ENCODE results near the gene UQCRQ.
A peak's percentile ranks its signal among the peaks of the same experiment; 100 is the strongest.

UQCRQ gene

DNA sequence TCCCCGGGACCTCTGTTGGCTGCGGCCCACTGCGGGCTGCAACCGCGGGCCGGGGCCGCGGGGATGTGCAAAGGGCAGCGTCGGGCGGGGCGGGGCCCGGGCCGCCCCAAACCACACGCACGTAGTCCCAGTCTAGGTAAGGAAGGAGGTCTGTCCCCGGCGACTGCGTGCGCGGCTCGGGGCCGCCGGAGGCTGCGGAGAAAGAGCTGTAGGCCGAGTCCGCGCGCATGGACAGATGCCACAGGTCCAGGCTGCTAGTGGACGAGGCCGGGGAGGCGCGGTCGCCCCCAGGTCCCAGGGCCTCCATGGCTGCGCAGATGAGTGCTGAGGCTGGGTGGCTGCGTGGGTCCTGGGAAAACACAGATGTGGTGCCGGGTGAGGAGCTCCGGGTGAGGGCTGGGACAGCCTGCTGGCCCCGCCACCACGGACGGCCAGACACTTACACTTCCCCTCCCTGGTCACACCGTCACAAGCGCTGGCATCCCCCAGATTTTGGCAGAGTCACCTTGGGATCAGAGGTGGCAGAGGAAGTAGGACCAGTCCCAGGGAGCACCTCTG is 40.5 kb upstream of the UQCRQ start:
- no peaks in the 10 kb centered on the region for H3K9me3 ChIP-seq (ENCODE audit: control insufficient read depth, low read depth, low read length)
- no peak overlapping the region for H3K9ac ChIP-seq (ENCODE audit: low read length)
- peak overlapping the region; percentile 51 for H3K4me3 ChIP-seq (ENCODE audit: low read length)
- H3K27ac ChIP-seq (ENCODE audit: low read length): no peak overlapping the region
- no peaks in the 10 kb centered on the region for H3K36me3 ChIP-seq (ENCODE audit: control insufficient read depth, low read depth, low read length)
- H3K4me1 ChIP-seq (ENCODE audit: control insufficient read depth, low read depth, low read length): peaks cover 14% of the 10 kb centered on the region
- H3K27me3 ChIP-seq (ENCODE audit: control insufficient read depth, insufficient read depth, low read length): peaks cover 85% of the 10 kb centered on the region

DNA sequence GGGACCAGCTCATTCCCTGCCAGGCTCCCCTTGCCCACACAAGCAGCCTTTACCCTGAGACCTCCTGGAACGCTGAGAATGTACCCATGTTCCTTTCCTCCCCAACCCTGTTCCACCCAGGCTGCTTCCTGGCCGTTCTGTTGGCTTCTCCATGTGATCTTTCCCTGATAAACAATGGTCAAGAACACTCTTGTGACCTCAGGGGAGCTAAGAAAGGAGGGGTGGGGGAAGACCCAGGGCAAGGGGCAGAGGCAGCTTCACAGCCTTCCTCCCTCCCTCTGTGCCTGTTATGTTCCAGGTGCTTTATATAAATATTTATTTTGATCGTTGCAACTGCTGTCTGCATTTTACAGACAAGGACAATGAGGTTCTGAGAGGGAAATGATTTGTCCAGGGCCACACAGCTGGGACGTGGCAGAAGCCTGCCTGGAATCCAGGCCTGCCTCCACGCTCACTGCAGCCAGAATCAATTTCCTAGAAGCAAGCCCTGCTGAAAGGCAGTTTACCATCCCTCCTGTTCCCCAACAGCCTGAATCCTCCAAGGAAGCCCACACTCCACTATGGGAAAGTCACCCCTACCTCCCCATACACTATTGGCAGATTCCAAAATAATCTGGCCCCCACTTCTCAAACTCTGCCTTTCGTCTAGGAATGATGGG is 39.9 kb upstream of the UQCRQ start:
- Histone ChIP-seq H3K9me3 (ENCODE audit: control insufficient read depth, low read depth, low read length) (no peaks in the 10 kb centered on the region), H3K4me1 (ENCODE audit: control insufficient read depth, low read depth, low read length) (peaks cover 14% of the 10 kb centered on the region), H3K27ac (ENCODE audit: low read length) (no peak overlapping the region), H3K27me3 (ENCODE audit: control insufficient read depth, insufficient read depth, low read length) (peaks cover 87% of the 10 kb centered on the region), H3K36me3 (ENCODE audit: control insufficient read depth, low read depth, low read length) (no peaks in the 10 kb centered on the region), H3K9ac (ENCODE audit: low read length) (no peak overlapping the region), H3K4me3 (ENCODE audit: low read length) (peak overlapping the region; percentile 51)

DNA sequence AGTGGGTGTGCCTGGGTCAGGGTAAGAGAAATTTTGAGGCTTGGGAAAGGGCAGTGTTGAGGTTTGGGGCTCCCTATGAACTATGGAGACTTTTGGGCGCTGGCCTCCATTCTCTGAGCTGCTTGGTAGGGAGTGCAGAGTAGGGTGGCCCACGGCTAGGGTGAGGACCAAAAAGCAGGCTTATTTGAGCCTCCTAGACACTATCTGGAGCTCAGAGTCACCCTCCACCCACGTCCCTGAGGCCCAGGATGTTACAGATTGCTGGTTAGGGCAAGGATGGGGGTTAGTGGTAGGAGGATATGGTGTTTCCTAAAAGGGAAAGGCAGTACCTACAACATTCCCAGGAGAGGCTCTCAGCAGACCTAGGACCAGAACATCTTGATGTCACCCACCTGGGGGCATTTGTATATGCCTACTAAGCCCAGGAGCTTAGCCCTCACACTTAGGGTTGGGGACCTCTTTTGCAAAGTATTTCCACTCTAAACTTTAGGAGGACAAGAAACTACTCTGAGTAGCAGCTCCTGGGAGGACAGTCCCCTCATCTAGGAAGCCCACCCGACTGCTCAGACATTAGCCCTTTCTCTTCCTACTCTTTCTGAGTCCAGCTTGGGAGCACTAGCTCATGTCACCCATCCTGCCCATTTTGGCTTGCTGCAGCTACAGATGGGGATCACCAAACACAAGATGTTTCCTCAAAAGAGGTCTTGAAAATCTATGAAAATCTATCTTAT is 38.3 kb upstream of the UQCRQ start:
- Histone ChIP-seq H3K4me1 (ENCODE audit: control insufficient read depth, low read depth, low read length) (peaks cover 14% of the 10 kb centered on the region), H3K9ac (ENCODE audit: low read length) (no peak overlapping the region), H3K27ac (ENCODE audit: low read length) (no peak overlapping the region), H3K4me3 (ENCODE audit: low read length) (no peak overlapping the region), H3K27me3 (ENCODE audit: control insufficient read depth, insufficient read depth, low read length) (peaks cover 84% of the 10 kb centered on the region), H3K36me3 (ENCODE audit: control insufficient read depth, low read depth, low read length) (no peaks in the 10 kb centered on the region), H3K9me3 (ENCODE audit: control insufficient read depth, low read depth, low read length) (no peaks in the 10 kb centered on the region)

DNA sequence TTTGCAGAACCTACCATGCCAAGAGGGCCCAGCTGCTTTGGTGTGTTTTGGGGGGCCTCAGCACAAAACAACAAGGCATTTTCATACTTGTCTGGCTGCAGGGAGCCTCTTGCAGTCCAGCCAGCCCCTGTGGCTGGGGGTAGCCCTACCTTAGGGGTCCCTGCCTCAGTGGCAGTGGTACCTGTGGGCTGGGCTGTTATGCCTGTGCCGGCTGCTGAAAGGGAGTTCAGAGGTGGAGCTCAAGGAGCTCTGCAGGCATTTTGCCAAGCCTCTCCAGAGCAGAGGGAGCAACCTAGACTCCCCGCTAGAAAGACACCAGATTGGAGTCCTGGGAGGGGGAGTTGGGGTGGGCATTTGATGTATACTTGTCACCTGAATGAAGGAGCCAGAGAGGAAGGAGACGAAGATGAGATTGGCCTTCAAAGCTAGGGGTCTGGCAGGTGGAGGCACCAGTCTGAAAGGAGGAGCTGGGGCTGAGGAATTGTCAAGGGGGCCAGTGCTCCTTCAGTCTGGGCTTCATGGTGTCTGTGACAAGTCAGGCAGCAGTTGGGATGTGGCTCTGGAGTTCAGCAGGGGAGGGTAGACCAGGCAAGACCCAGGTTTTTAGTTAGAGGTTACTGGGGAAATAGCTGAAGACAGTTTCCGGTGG is 37.5 kb upstream of the UQCRQ start:
- H3K4me3 ChIP-seq (ENCODE audit: low read length): no peak overlapping the region
- no peaks in the 10 kb centered on the region for H3K36me3 ChIP-seq (ENCODE audit: control insufficient read depth, low read depth, low read length)
- H3K27ac ChIP-seq (ENCODE audit: low read length): no peak overlapping the region
- peaks cover 7% of the 10 kb centered on the region for H3K4me1 ChIP-seq (ENCODE audit: control insufficient read depth, low read depth, low read length)
- no peak overlapping the region for H3K9ac ChIP-seq (ENCODE audit: low read length)
- peaks cover 79% of the 10 kb centered on the region for H3K27me3 ChIP-seq (ENCODE audit: control insufficient read depth, insufficient read depth, low read length)
- H3K9me3 ChIP-seq (ENCODE audit: control insufficient read depth, low read depth, low read length): no peaks in the 10 kb centered on the region

DNA sequence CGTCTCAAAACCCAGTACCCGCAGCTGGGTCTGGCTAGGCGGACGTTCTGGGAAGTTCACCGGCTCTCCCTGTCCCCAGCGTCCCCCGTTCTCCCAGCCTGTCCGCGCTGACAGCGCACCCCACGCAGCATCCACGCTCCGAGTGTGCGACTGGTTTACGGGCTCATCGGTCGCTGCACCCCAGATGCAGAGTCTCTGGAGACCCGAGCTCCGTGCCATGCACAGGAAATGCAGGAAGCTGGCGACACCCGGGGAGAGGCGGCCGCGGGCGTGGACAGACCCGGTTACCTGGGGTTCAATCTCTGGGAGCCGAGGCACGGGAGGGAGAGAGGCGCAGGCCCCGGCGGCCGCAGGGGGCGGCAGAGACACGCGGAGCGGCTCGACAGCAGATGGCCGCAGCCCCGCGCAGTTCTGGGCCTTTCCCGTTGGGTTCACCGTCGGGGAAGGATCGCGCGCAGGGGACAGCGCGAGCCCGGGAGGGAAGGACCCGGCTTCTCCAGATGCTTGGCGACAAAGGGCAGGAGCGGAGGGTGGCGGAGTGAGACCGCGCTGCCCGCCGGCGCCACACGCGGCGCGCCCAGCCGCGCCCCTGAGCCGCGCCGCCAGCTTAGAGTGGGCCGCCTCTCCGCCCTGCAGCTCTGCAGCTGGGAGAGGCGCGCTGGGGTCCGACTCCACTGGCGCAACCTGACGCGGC is 36.6 kb upstream of the UQCRQ start:
- H3K4me3 ChIP-seq (ENCODE audit: low read length): peak overlapping the region; percentile 56
- H3K27ac ChIP-seq (ENCODE audit: low read length): no peak overlapping the region
- H3K36me3 ChIP-seq (ENCODE audit: control insufficient read depth, low read depth, low read length): no peaks in the 10 kb centered on the region
- peaks cover 7% of the 10 kb centered on the region for H3K4me1 ChIP-seq (ENCODE audit: control insufficient read depth, low read depth, low read length)
- no peak overlapping the region for H3K9ac ChIP-seq (ENCODE audit: low read length)
- H3K9me3 ChIP-seq (ENCODE audit: control insufficient read depth, low read depth, low read length): no peaks in the 10 kb centered on the region
- H3K27me3 ChIP-seq (ENCODE audit: control insufficient read depth, insufficient read depth, low read length): peaks cover 70% of the 10 kb centered on the region

DNA sequence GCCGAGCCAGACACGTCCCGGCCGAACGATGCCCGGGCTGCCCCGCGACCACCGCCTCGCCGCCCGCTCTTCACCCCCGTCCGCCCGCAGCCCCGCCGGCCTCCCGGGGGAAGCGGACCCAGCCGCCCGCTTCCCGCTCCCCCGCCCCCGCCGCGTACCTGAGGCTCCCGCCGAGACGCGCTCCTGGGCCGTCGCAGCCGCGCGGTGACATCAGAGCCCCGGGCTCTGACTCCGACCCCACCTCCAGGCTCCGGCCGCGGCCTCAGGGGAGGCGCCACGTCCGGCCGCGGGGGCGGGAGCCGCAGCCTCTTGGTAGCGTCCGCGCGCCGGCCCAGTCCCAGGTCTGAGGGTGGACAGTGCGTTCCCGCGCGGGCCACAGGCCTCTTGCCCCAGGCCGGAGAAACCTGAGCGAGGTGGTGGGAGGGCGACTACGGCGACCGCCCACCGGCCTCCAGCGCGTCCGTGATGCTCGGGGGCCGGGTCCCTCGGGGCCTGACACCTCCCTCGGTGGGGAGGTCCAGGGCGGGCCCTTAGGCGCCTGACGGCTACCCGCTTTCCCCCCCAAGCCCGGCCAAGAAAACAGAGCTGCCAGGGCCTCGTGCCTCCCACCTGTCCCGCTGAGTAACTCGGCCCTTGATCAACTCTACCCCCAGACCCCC is 35.9 kb upstream of the UQCRQ start, which contains the start of gene SHROOM1:
Gene SHROOM1, minus strand, starts transcription at position 212 of the 659 bp plus-strand sequence. CDS start 4,507 bp downstream, outside the sequence.
- peaks cover 63% of the 10 kb centered on the region for H3K27me3 ChIP-seq (ENCODE audit: control insufficient read depth, insufficient read depth, low read length)
- H3K9me3 ChIP-seq (ENCODE audit: control insufficient read depth, low read depth, low read length): no peaks in the 10 kb centered on the region
- H3K4me1 ChIP-seq (ENCODE audit: control insufficient read depth, low read depth, low read length): peaks cover 7% of the 10 kb centered on the region
- no peak within 1 kb of the TSS for H3K27ac ChIP-seq (ENCODE audit: low read length)
- peak within 1 kb of the TSS; percentile 52 for H3K9ac ChIP-seq (ENCODE audit: low read length)
- no peaks in the 10 kb centered on the region for H3K36me3 ChIP-seq (ENCODE audit: control insufficient read depth, low read depth, low read length)
- peak within 1 kb of the TSS; percentile 56 for H3K4me3 ChIP-seq (ENCODE audit: low read length)

DNA sequence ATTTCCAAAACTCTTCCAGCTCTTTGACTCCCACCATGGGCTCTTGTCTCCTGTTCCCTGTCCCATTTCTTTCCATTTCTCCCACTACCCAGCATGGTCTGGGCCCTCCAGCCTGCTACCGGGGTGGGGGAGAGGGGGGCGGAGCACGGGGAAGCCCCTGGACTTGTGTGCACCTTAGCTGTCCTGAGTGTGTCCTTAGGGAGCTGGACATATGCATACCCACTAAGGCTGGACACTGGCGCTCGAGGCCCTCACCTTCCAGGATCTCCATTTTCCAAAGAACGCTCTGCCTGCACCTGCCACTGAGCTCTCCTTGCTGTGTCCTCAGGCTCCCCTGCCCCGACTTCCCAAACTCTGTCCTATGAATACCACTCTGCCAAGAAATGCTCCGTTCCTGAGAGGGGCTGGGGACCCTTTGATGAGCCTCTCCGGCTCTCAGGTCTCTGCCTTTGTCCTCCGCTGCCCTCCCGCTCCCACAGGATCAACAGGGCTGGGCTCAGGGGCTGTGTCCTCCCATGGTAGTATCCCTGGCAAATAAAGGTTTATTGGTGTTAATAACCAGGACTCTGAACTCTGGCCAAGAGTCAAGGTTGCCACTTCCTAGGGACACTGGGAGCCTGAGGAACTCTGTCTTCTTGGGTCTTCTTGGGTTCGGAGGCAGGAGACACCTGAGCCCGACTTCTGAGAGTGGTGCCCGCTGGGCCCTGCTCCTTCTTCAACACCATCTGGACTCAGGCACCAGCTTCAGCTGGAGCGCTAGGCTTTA is 35.2 kb upstream of the UQCRQ start:
- Histone ChIP-seq H3K36me3 (ENCODE audit: control insufficient read depth, low read depth, low read length) (no peaks in the 10 kb centered on the region), H3K27me3 (ENCODE audit: control insufficient read depth, insufficient read depth, low read length) (peaks cover 56% of the 10 kb centered on the region), H3K4me3 (ENCODE audit: low read length) (peak overlapping the region; percentile 56), H3K9ac (ENCODE audit: low read length) (peak overlapping the region; percentile 52), H3K4me1 (ENCODE audit: control insufficient read depth, low read depth, low read length) (peaks cover 2% of the 10 kb centered on the region), H3K27ac (ENCODE audit: low read length) (no peak overlapping the region), H3K9me3 (ENCODE audit: control insufficient read depth, low read depth, low read length) (no peaks in the 10 kb centered on the region)

DNA sequence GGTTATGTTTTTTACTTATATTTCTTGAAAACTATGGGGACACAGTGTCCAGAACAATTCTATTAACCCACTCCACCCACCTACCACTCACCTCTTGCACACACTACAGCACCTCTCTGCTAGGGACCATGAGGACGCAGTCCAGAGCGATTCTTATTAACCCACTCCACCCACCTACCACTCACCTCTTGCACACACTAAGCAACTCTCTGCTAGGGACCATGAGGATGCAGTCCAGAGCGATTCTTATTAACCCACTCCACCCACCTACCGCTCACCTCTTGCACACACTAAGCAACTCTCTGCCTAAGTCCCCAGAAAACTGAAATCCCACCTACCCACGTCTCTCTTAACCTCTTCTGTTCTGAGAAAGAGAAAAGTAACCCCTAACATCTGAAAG is 33.8 kb upstream of the UQCRQ start:
- no peaks in the 10 kb centered on the region for H3K9me3 ChIP-seq (ENCODE audit: control insufficient read depth, low read depth, low read length)
- H3K27ac ChIP-seq (ENCODE audit: low read length): no peak overlapping the region
- no peaks in the 10 kb centered on the region for H3K36me3 ChIP-seq (ENCODE audit: control insufficient read depth, low read depth, low read length)
- no peak overlapping the region for H3K9ac ChIP-seq (ENCODE audit: low read length)
- peaks cover 43% of the 10 kb centered on the region for H3K27me3 ChIP-seq (ENCODE audit: control insufficient read depth, insufficient read depth, low read length)
- H3K4me3 ChIP-seq (ENCODE audit: low read length): no peak overlapping the region
- no peaks in the 10 kb centered on the region for H3K4me1 ChIP-seq (ENCODE audit: control insufficient read depth, low read depth, low read length)

DNA sequence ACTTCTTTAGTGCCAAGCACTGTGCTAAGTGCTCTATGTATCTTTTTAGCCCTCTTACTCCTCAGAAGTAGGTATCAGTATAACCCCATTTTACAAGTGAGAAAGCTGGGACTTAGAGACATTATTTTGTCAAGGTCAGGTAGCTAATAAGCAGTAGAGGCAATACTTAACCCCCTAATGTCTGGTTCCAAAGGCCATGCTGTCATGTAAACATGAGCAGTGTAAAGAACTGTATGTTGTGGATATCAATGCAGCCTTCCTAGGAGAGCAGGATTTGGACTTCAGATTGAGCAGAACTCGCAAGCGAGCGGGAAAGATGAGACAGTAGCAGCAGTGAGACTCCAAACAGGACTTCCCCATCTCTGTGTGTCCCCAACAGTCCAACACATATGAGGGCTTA is 32.4 kb upstream of the UQCRQ start:
- Histone ChIP-seq H3K4me1 (ENCODE audit: control insufficient read depth, low read depth, low read length) (no peaks in the 10 kb centered on the region), H3K9ac (ENCODE audit: low read length) (no peak overlapping the region), H3K4me3 (ENCODE audit: low read length) (no peak overlapping the region)

DNA sequence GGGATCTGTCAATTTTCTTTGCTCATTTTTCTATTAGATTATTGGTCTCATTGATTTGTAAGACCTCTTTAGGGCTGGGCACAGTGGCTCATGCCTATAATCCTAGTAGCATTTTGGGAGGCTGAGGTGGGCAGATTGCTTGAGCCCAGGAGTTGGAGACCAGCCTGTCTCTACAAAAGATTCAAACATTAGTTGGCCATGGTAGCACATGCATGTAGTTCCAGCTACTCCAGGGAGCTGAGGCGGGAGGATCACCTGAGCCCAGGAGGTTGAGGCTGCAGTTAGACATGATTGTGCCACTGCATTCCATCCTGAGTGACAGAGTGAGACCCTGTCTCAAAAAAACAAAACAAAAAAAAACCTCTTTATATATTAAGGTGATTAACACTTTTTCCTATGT is 29.6 kb upstream of the UQCRQ start:
- peaks cover under 1% of the 10 kb centered on the region for H3K27me3 ChIP-seq (ENCODE audit: control insufficient read depth, insufficient read depth, low read length)
- H3K9ac ChIP-seq (ENCODE audit: low read length): no peak overlapping the region
- no peaks in the 10 kb centered on the region for H3K4me1 ChIP-seq (ENCODE audit: control insufficient read depth, low read depth, low read length)

More for the DNA sequence above, 32.4 kb upstream of the UQCRQ start:
- Histone ChIP-seq H3K27me3 (ENCODE audit: control insufficient read depth, insufficient read depth, low read length) (peaks cover 28% of the 10 kb centered on the region), H3K9me3 (ENCODE audit: control insufficient read depth, low read depth, low read length) (no peaks in the 10 kb centered on the region), H3K36me3 (ENCODE audit: control insufficient read depth, low read depth, low read length) (no peaks in the 10 kb centered on the region), H3K27ac (ENCODE audit: low read length) (no peak overlapping the region)

More for the DNA sequence above, 29.6 kb upstream of the UQCRQ start:
- Histone ChIP-seq H3K27ac (ENCODE audit: low read length) (no peak overlapping the region), H3K9me3 (ENCODE audit: control insufficient read depth, low read depth, low read length) (no peaks in the 10 kb centered on the region), H3K36me3 (ENCODE audit: control insufficient read depth, low read depth, low read length) (no peaks in the 10 kb centered on the region), H3K4me3 (ENCODE audit: low read length) (no peak overlapping the region)

Data from iPS-18a (cell line).